NCI-H774 (cell line): ENCODE results near the gene MPC1.
A peak's percentile ranks its signal among the peaks of the same experiment; 100 is the strongest.
"Not testable (repeated sequence)": the region's sequence is repeated elsewhere in the genome, so short reads cannot be mapped to it uniquely, and the experiment has no call there.

Experiments
- DNase-seq: peaks from one replicate; lab custom pipeline; 2025; lab: John Stamatoyannopoulos, UW

MPC1 gene

GRCh38 chr6:166406197-166406596, 23.5 kb upstream of the MPC1 start:
- DNase-seq: no peak

DNA sequence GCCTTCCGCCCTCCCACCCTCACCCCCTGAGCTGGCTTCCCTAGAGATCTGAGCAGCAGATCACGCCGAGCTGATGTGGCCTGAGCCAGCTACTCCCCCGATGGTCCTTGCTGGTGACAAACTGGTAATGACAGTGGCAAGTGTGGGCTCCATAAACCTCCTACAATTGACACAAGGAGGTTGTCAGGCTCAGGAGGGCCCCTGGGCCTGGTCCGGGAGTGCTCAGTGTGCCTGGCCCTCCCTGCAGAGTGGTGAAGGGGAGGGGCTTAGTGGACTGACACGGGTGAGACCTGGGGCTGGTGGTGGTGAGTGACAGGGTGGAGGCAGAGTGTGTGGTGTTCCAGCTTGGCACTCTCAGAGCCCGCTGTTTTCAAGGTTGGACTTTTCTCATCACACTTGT, 22.6 kb upstream of the MPC1 start:
- no peak for DNase-seq

GRCh38 chr6:166402582-166403277, 20.0 kb upstream of the MPC1 start:
- no peak for DNase-seq

DNA sequence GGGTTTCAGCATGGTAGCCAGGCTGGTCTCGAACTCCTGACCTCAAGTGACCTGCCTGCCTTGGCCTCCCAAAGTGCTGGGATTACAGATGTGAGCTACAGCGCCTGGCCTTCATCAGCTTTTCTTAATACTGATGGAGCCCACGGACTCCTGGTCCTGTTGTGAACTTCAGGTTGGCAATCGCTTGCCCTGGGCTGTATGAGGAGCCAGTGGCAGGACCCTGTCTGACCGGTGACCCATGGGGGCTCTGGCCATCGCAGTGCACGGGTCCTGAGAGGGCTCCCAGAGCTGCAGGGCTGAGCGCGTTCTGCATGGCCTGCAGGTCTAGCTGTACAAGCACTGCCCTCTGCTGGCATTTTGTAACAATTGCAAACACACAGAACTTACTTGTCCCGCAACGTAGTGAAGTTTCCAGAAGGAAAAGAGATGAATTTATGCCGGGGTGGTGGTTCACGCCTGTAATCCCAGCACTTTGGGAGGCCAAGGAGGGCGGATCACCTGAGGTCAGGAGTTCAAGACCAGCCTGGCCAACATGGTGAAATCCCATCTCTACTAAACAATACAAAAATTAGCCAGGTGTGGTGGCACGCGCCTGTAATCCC, 18.0 kb upstream of the MPC1 start:
- DNase-seq: peak; percentile 81

DNA sequence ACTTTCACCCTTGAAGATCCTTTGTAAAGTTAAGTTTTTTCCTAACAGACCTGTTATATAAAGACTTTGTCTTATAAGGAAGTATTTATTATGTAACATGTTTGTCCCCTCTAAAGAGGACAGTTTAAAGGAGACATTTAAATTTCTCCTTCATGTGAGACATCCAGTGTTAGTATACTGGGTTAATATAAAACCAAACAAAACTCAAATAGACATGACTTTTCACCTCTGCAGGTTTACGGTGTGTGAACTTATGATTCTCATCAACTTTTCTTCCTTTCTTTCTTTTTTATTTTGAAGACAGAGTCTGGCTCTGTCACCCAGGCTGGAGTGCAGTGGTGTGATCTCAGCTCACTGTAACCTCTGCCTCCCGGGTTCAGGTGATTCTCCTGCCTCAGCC, 17.4 kb upstream of the MPC1 start:
- DNase-seq: no peak

- DNase-seq: no peak
These were observed 15.6 kb upstream of the MPC1 start for GRCh38 chr6:166398348-166398747.

DNA sequence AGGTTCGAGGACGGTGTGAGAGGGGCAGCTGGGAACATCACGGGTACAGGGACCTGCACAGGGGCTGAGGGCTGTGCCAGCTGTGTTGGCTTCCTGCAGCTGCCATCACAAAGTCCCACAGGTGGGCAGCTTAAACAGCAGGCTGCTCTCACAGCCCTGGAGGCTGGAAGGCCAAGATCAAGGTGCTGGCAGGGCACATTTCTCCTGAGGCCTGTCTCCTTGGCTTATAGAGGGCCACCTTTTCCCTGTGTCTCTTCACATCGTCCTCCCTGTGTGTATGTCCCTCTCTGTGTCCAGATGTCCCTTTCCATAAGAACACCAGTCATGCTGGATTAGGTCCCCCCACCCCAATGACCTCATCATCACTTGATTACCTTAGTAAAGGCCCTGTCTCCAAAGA, 15.1 kb upstream of the MPC1 start:
- DNase-seq: no peak

GRCh38 chr6:166395778-166396177, 13.0 kb upstream of the MPC1 start:
- DNase-seq: no peak

- no peak for DNase-seq
These were observed 12.6 kb upstream of the MPC1 start for GRCh38 chr6:166395351-166395750.

- no peak for DNase-seq
These were observed 11.5 kb upstream of the MPC1 start for GRCh38 chr6:166394036-166394892.

GRCh38 chr6:166393535-166393823, 10.7 kb upstream of the MPC1 start:
- no peak for DNase-seq

DNA sequence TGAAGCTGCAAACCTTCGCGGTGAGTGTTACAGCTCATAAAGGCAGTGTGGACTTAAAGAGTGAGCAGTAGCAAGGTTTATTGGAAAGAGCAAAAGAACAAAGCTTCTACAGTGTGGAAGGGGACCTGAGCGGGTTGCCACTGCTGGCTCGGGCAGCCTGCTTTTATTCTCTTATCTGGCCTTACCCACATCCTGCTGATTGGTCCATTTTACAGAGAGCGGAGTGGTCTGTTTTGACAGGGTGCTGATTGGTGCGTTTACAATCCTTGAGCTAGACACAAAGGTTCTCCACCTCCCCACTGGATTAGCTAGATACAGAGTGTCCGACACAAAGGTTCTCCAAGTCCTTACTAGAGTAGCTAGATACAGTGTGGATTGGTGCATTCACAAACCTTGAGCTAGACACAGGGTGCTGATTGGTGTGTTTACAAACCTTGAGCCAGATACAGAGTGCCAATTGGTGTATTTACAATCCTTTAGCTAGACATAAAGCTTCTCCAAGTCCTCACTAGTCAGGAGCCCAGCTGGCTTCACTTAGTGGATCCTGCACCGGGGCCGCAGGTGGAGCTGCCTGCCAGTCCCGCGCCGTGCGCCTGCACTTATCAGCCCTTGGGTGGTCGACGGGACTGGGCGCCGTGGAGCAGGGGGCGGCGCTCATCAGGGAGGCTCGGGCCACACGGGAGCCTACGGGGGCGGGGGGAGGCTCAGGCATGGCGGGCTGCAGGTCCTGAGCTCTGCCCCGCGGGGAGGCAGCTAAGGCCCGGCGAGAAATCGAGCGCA, 10.2 kb upstream of the MPC1 start:
- DNase-seq: not testable (repeated sequence)

DNA sequence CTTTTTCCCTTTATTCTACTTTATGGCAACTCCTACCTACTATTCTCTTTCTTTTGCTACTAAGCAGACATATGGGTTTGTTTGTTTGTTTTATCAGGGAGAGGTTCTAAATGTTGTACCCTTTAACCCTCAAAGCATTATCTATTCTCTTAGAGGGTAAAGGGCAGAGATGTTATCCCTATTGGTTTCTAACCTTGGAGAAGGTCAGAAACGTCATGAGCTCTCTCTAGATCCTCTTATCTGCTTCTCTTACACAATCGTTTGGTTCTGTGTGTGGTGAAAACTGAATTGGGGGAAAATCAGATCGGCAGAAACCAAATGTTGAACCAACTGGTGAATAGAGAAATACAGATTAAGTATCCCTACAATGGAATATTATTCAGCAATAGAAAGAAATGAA, 6.4 kb upstream of the MPC1 start:
- DNase-seq: no peak

DNA sequence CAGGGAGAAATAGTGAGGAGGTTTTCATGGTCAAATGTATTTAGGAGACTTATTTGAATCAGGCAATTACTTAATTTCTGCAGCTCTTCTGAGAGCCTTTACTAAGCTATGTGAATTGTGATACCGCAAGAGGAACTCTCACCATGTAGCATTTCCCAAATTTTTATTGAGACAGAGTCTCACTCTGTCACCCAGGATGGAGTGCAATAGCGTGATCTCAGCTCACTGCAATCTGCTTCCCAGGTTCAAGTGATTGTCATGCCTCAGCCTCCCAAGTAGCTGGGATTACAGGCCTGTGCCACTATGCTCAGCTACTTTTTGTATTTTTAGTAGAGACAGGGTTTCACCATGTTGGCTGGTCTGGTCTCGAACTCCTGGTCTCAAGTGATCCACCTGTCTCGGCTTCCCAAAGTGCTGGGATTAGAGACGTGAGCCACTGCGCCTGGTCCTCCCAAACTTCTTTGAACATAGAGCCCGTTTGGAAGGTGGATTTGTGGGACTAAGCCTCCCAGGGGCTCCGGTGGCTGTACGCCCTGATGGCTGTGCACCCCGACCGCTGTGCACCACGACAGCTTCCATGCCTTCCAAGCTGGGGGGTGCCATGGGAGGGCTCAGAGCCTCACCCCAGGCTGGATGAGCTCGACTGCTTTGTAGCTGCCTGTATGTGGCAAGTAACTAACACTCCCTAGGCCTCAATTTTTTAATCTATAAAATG, 5.7 kb upstream of the MPC1 start:
- no peak for DNase-seq

GRCh38 chr6:166387642-166388289, 5.0 kb upstream of the MPC1 start:
- DNase-seq: peak; percentile 47

GRCh38 chr6:166387098-166387497, 4.4 kb upstream of the MPC1 start:
- DNase-seq: not testable (repeated sequence)

DNA sequence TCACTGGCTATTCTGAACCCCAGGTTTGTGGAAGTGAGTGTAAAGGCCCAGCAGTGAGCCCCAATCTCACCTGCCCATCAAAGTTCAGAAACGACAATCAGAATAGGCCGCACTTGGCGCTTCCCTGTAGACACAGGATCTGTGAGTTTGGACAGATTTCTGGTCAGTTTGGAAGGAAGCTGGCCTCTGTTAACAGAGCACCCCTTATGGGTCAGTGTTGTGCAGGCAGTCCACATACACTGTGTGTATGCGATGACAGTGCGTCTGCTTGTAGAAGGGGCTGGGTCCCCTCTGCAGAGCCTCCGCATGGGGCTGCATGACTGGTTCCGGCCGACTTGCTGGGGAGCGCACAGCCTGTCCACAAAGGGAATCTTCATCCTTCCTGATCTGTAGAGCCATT, 3.4 kb upstream of the MPC1 start:
- no peak for DNase-seq

DNA sequence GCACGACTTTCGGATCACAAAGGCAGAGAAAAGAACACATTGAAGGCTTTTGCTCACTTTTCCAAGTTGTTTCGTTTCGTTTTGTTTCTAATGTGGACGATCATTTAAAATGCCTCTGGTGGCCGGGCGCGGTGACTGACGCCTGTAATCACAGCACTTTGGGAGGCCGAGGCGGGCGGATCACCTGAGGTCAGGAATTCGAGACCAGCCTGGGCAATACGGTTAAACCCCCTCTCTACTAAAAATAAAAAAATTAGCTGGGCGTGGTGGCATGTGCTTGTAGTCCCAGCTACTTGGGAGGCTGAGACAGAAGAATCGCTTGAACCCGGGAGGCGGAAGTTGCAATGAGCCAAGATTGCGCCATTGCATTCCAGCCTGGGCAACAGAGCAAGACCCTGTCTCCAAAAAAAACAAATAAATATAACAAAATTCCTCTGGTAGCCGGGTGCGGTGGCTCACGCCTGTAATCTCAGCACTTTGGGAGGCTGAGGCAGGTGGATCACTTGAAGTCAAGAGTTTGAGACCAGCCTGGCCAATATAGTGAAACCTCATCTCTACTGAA, 1.1 kb upstream of the MPC1 start:
- peak; percentile 63 for DNase-seq

- no peak for DNase-seq
These were observed 224 bp downstream of the MPC1 start for GRCh38 chr6:166382500-166382932.

GRCh38 chr6:166381733-166382499, 824 bp downstream of the MPC1 start:
- DNase-seq: peak; percentile 90
